ENCODE results near the gene KCNJ5. TPM values are rescaled to one million over a fixed set of nuclear protein-coding genes. Genes with fewer than 3 reads are reported as not detected.

Gene KCNJ5
- total RNA-seq, 2 experiments from 2014 or later: not detected

DNA sequence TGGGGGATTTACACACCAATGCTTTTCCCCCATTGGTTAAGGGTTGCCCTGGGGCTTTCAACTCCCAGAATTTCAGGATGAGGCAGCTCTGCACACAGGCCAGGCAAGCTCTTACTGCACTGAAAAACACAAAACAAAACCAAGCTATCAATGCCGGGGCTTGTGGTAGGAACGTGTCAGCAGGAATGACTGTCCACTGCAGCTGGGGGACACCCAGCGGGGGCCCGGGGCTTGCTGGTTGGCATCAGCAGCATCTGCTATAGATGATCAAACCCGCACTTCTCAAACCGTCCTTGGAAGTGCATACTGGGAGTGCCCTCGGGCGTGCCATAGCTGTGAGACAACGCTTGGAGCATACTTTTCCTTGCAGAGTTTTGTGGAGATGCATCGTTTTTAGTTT, 43.8 kb downstream of the KCNJ5 start:
- Mint-ChIP-seq H3K4me3 (no peak overlapping the region), H3K4me1 (ENCODE audit: low read depth) (no peaks in the 10 kb centered on the region), H3K27me3 (no peaks in the 10 kb centered on the region), H3K27ac (no peak overlapping the region), H3K36me3 (ENCODE audit: low read depth) (no peaks in the 10 kb centered on the region), H3K9me3 (no peaks in the 10 kb centered on the region)
- TF ChIP-seq, protein P1, sequence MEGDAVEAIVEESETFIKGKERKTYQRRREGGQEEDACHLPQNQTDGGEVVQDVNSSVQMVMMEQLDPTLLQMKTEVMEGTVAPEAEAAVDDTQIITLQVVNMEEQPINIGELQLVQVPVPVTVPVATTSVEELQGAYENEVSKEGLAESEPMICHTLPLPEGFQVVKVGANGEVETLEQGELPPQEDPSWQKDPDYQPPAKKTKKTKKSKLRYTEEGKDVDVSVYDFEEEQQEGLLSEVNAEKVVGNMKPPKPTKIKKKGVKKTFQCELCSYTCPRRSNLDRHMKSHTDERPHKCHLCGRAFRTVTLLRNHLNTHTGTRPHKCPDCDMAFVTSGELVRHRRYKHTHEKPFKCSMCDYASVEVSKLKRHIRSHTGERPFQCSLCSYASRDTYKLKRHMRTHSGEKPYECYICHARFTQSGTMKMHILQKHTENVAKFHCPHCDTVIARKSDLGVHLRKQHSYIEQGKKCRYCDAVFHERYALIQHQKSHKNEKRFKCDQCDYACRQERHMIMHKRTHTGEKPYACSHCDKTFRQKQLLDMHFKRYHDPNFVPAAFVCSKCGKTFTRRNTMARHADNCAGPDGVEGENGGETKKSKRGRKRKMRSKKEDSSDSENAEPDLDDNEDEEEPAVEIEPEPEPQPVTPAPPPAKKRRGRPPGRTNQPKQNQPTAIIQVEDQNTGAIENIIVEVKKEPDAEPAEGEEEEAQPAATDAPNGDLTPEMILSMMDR (IDR thresholded peaks at IDR 0.05): no peak
- ChIA-PET POLR2A (interaction anchor here (1.3 kb wide), 1 partner anchor 44 kb away, joined by 3 read pairs; the partner anchor contains the start of gene KCNJ5), CTCF (interaction anchor here (2.0 kb wide), 1 partner anchor 21 kb away, joined by 7 read pairs; no protein-coding TSS in a partner anchor)
- intact Hi-C loops (cut with micrococcal nuclease): no loop called here
- no peak for DNase-seq
- no peak for ATAC-seq

DNA sequence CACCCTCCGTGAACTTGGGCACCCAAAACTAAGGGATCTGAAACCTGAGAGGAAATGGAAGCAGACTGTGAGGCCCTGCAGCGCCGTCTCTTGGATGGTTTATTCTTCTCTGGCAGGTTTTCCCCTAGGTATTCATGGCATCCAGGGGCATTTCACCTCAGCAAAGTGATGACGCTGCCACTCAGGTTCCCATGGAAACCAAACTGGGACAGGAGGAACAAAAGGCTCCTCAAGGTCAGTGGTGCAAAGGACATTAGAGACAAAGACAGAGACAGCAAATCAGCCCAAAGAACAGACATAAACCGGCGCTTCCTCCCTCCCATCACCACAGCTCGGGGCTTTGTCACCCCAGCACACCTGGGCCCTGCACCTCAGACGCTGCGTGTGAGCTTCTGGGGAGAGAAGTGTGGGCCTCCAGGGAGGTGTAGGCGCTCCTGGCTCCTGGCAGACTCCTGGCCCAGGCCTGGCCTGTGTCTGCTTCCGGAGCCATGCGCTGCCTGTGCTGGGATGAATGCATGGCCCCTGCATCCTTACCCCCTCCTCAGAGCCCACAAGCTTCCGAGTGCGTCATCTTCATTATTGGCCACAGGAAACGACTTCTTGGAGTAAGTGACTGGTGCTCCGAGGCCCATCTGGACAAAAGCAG, 45.6 kb downstream of the KCNJ5 start:
- intact Hi-C loops (cut with micrococcal nuclease): no loop called here
- ChIA-PET CTCF (interaction anchor here (0.8 to 2.7 kb wide), 3 partner anchors 20 to 51 kb away, joined by 3 to 15 read pairs (median 7); no protein-coding TSS in a partner anchor), POLR2A (no interaction called here)
- TF ChIP-seq, protein P1 (IDR thresholded peaks at IDR 0.05): no peak
- H3K4me1 Mint-ChIP-seq (ENCODE audit: low read depth): no peaks in the 10 kb centered on the region
- H3K27me3 Mint-ChIP-seq: no peaks in the 10 kb centered on the region
- H3K4me3 Mint-ChIP-seq: no peak overlapping the region
- ATAC-seq (no peak), DNase-seq (no peak)
- H3K9me3 Mint-ChIP-seq: no peaks in the 10 kb centered on the region
- H3K27ac Mint-ChIP-seq: no peak overlapping the region
- H3K36me3 Mint-ChIP-seq (ENCODE audit: low read depth): no peaks in the 10 kb centered on the region

DNA sequence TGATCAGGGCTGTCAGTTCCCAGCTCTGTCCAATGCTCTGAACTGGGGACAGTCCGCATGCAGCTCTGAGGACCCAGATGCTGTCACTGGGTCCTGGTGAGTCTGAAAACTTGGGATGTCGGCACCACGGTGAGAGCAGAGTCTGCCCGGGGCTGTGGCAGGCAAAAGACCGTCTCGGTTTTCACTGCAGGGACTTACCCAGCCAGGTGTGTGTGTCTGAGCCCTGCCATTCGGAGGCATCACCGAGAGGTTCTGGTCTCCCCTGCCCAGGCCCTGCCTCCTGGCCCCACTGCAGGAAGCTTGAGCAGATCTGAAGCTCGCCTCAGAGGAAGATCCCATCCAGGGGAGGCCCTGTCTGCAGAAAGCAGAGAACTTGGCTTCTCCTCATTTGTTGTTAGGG, 46.3 kb downstream of the KCNJ5 start:
- DNase-seq (no peak), ATAC-seq (no peak)
- Mint-ChIP-seq H3K27ac (no peak overlapping the region), H3K9me3 (no peaks in the 10 kb centered on the region), H3K4me3 (no peak overlapping the region), H3K4me1 (ENCODE audit: low read depth) (no peaks in the 10 kb centered on the region), H3K27me3 (no peaks in the 10 kb centered on the region), H3K36me3 (ENCODE audit: low read depth) (no peaks in the 10 kb centered on the region)
- intact Hi-C loops (cut with micrococcal nuclease): no loop called here
- TF ChIP-seq, protein P1 (IDR thresholded peaks at IDR 0.05): no peak
- ChIA-PET POLR2A (no interaction called here), CTCF (interaction anchor here (0.8 to 3.8 kb wide), 3 partner anchors 19 to 52 kb away, joined by 3 to 17 read pairs (median 15); no protein-coding TSS in a partner anchor)

DNA sequence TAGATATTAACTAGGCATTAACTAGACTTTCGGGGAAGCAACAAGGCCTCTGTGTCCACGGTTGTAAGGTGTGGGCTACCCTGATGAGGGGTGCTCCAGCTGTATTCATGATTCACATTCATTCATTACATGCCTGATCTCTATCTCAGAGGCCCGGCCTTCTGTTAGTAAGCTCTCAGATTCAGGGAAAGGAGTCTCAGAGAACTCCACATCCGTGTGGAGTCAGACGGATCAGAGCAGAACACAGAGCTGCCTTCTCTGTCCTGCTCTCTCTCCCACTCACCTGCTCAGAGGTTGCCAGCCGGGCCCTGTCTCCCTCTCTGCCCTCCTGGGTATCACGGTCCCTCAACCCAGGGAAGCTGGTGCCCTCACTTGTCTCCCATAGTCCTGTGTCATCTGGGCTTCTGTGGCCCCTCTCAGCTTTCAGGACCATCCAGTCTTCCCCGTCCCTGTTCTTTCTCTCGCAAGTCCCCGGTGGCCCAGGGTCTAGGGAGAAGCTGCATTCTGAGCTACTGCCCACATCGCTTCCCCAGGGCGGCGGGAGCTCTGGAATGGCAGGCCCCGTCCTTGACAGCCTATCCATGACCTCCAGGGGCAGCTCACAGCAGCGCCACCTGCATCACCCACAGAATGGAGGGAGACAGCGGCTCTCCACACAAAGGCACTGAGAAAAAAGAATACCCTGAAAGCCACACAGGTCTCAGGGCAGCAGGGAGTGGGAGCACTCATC, 47.2 kb downstream of the KCNJ5 start:
- no peak overlapping the region for H3K4me3 Mint-ChIP-seq
- TF ChIP-seq, protein P1 (IDR thresholded peaks at IDR 0.05): no peak
- no peaks in the 10 kb centered on the region for H3K4me1 Mint-ChIP-seq (ENCODE audit: low read depth)
- H3K9me3 Mint-ChIP-seq: no peaks in the 10 kb centered on the region
- ATAC-seq (no peak), DNase-seq (no peak)
- H3K36me3 Mint-ChIP-seq (ENCODE audit: low read depth): no peaks in the 10 kb centered on the region
- no peak overlapping the region for H3K27ac Mint-ChIP-seq
- CTCF ChIA-PET: interaction anchor here (1.3 to 3.9 kb wide), 4 partner anchors 13 to 53 kb away, joined by 3 to 17 read pairs (median 15); no protein-coding TSS in a partner anchor
- POLR2A ChIA-PET: no interaction called here
- intact Hi-C loops (cut with micrococcal nuclease): no loop called here
- H3K27me3 Mint-ChIP-seq: no peaks in the 10 kb centered on the region

DNA sequence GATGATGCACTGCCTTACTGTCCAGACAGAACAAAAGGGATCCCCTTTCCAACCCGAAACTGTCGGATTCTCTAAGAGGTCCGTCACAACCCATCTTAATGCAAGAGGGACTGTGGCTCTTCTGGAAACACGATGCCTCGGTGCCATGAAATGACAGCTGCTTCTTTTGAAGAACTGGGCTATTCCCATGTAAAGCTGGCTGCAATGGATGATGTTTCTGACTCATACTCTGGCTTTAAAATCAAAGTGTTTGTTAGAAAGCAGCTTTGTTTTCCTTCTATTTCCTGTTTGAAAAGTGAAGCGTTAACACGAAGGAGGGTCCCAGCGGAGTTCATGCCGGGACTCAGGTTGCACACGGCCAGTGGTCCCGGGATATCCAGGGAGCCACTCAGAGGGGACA, 48.4 kb downstream of the KCNJ5 start:
- intact Hi-C loops (cut with micrococcal nuclease): no loop called here
- Mint-ChIP-seq H3K9me3 (no peaks in the 10 kb centered on the region), H3K27me3 (no peaks in the 10 kb centered on the region), H3K4me1 (ENCODE audit: low read depth) (no peaks in the 10 kb centered on the region), H3K36me3 (ENCODE audit: low read depth) (no peaks in the 10 kb centered on the region), H3K4me3 (no peak overlapping the region), H3K27ac (no peak overlapping the region)
- no peak for DNase-seq
- ChIA-PET CTCF (interaction anchor here (1.1 to 3.9 kb wide), 4 partner anchors 14 to 425 kb away, joined by 3 to 17 read pairs (median 9); no protein-coding TSS in a partner anchor), POLR2A (no interaction called here)
- TF ChIP-seq, protein P1 (IDR thresholded peaks at IDR 0.05): no peak
- no peak for ATAC-seq

Data from activated CD8-positive, alpha-beta T cell treated with anti-CD3 and anti-CD28 coated beads for 36 hours (primary cell).